GM19452 (cell line): ENCODE measurements around the gene YKT6.

Experiments
- ATAC-seq: cut with Tn5 transposase; IDR thresholded peaks from one replicate; pipeline ENCODE4 v1.9.1; 2021; ENCODE audit not compliant: unreplicated experiment

Gene YKT6

GRCh38 chr7:44200699-44201461 lies at the start of gene YKT6:
Gene YKT6 (plus strand): TSS chr7:44200978. CDS start chr7:44201136, 158 bp downstream.
- peak; percentile 99 for ATAC-seq

GRCh38 chr7:44151956-44152355 lies 48.8 kb upstream of the YKT6 start:
- no peak for ATAC-seq

- ATAC-seq = no peak
Measured at GRCh38 chr7:44152971-44153947, 47.5 kb upstream of the YKT6 start.

- ATAC-seq = no peak
Measured at GRCh38 chr7:44153948-44154335, 46.8 kb upstream of the YKT6 start.

- no peak for ATAC-seq
Measured at GRCh38 chr7:44154703-44155102, 46.1 kb upstream of the YKT6 start.

GRCh38 chr7:44155191-44156185 lies 45.3 kb upstream of the YKT6 start:
- no peak for ATAC-seq

GRCh38 chr7:44156453-44157010 lies 44.2 kb upstream of the YKT6 start:
- ATAC-seq = no peak

GRCh38 chr7:44157116-44158080 lies 43.4 kb upstream of the YKT6 start:
- ATAC-seq = no peak

- no peak for ATAC-seq
Measured at GRCh38 chr7:44158096-44158872, 42.5 kb upstream of the YKT6 start.

- no peak for ATAC-seq
Measured at GRCh38 chr7:44158873-44159631, 41.7 kb upstream of the YKT6 start.

GRCh38 chr7:44159824-44160630 lies 40.8 kb upstream of the YKT6 start:
- no peak for ATAC-seq

GRCh38 chr7:44161371-44161770 lies 39.4 kb upstream of the YKT6 start:
- no peak for ATAC-seq

- no peak for ATAC-seq
Measured at GRCh38 chr7:44162179-44162578, 38.6 kb upstream of the YKT6 start.

GRCh38 chr7:44162785-44163395 lies 37.9 kb upstream of the YKT6 start:
- ATAC-seq = no peak

GRCh38 chr7:44163591-44163990 lies 37.2 kb upstream of the YKT6 start:
- ATAC-seq = no peak

GRCh38 chr7:44167920-44168319 lies 32.9 kb upstream of the YKT6 start:
- no peak for ATAC-seq
